ENCODE results near the gene PTCD2.

PTCD2 gene

GRCh38 chr5:72351376-72351775 is 31.2 kb downstream of the PTCD2 start:
- DNase-seq: no peak

- no peak for DNase-seq
Observed at GRCh38 chr5:72352616-72353015, 32.4 kb downstream of the PTCD2 start.

GRCh38 chr5:72353046-72353445 is 32.9 kb downstream of the PTCD2 start:
- DNase-seq: no peak

GRCh38 chr5:72355706-72356299 is 35.6 kb downstream of the PTCD2 start:
- DNase-seq: peak in 1 of 2 experiments; percentile 6

- DNase-seq: no peak
Observed at GRCh38 chr5:72356361-72356760, 36.2 kb downstream of the PTCD2 start.

- no peak for DNase-seq
Observed at GRCh38 chr5:72358925-72359324, 38.8 kb downstream of the PTCD2 start.

GRCh38 chr5:72359886-72360285 is 39.7 kb downstream of the PTCD2 start:
- no peak for DNase-seq

GRCh38 chr5:72363166-72363802 is 43.1 kb downstream of the PTCD2 start:
- DNase-seq: no peak

- DNase-seq: no peak
Observed at GRCh38 chr5:72364171-72364570, 44.0 kb downstream of the PTCD2 start.

GRCh38 chr5:72364951-72365350 is 44.8 kb downstream of the PTCD2 start:
- no peak for DNase-seq

GRCh38 chr5:72366324-72366976 is 46.3 kb downstream of the PTCD2 start:
- peak in 1 of 2 experiments; percentile 64 for DNase-seq

GRCh38 chr5:72368271-72368670 is 48.1 kb downstream of the PTCD2 start:
- no peak for DNase-seq

GRCh38 chr5:72369301-72369700 is 49.1 kb downstream of the PTCD2 start:
- no peak for DNase-seq

GRCh38 chr5:72369711-72370110 is 49.5 kb downstream of the PTCD2 start:
- DNase-seq: no peak

- DNase-seq: no peak
Observed at GRCh38 chr5:72372331-72372730, 52.2 kb downstream of the PTCD2 start.

- no peak for DNase-seq
Observed at GRCh38 chr5:72372923-72373322, 52.8 kb downstream of the PTCD2 start.

GRCh38 chr5:72374844-72375243 is 54.7 kb downstream of the PTCD2 start:
- no peak for DNase-seq

- no peak for DNase-seq
Observed at GRCh38 chr5:72376381-72376780, 56.2 kb downstream of the PTCD2 start.

GRCh38 chr5:72377910-72378638 is 57.9 kb downstream of the PTCD2 start:
- no peak for DNase-seq

- DNase-seq: no peak
Observed at GRCh38 chr5:72378639-72379289, 58.6 kb downstream of the PTCD2 start.

- no peak for DNase-seq
Observed at GRCh38 chr5:72379936-72380335, 59.8 kb downstream of the PTCD2 start.

- DNase-seq: no peak
Observed at GRCh38 chr5:72380492-72381274, 60.5 kb downstream of the PTCD2 start.
